ENCODE results near the gene PDE4DIP.
A peak's percentile ranks its signal among the peaks of the same experiment; 100 is the strongest.
"Not testable (repeated sequence)": the region's sequence is repeated elsewhere in the genome, so short reads cannot be mapped to it uniquely, and the experiment has no call there.

Gene PDE4DIP

GRCh38 chr1:148918836-148919447 is 74.7 kb downstream of the PDE4DIP start:
- not testable (repeated sequence) for H3K4me3 ChIP-seq (ENCODE audit: low read depth, low read length)

- not testable (repeated sequence) for H3K4me3 ChIP-seq (ENCODE audit: low read depth, low read length)
These were observed 76.8 kb downstream of the PDE4DIP start for GRCh38 chr1:148921047-148921446.

GRCh38 chr1:148923798-148924197 is 79.6 kb downstream of the PDE4DIP start:
- not testable (repeated sequence) for H3K4me3 ChIP-seq (ENCODE audit: low read depth, low read length)

- H3K4me3 ChIP-seq (ENCODE audit: low read depth, low read length) = not testable (repeated sequence)
These were observed 83.4 kb downstream of the PDE4DIP start for GRCh38 chr1:148927645-148928044.

GRCh38 chr1:148929253-148929652 is 85.0 kb downstream of the PDE4DIP start:
- H3K4me3 ChIP-seq (ENCODE audit: low read depth, low read length) = not testable (repeated sequence)

GRCh38 chr1:148935381-148936002 is 91.3 kb downstream of the PDE4DIP start:
- H3K4me3 ChIP-seq (ENCODE audit: low read depth, low read length) = not testable (repeated sequence)

- H3K4me3 ChIP-seq (ENCODE audit: low read depth, low read length) = not testable (repeated sequence)
These were observed 98.7 kb downstream of the PDE4DIP start for GRCh38 chr1:148942906-148943305.

GRCh38 chr1:148945130-148945529 is 100.9 kb downstream of the PDE4DIP start:
- H3K4me3 ChIP-seq (ENCODE audit: low read depth, low read length) = not testable (repeated sequence)

GRCh38 chr1:148948768-148949167 is 104.5 kb downstream of the PDE4DIP start:
- not testable (repeated sequence) for H3K4me3 ChIP-seq (ENCODE audit: low read depth, low read length)

GRCh38 chr1:148951336-148952227 is 107.4 kb downstream of the PDE4DIP start:
- H3K4me3 ChIP-seq (ENCODE audit: low read depth, low read length) = peak overlapping the region; percentile 45

GRCh38 chr1:148952253-148952937 is 108.2 kb downstream of the PDE4DIP start:
- H3K4me3 ChIP-seq (ENCODE audit: low read depth, low read length) = peak overlapping the region; percentile 45

- peak overlapping the region; percentile 38 for H3K4me3 ChIP-seq (ENCODE audit: low read depth, low read length)
These were observed 108.8 kb downstream of the PDE4DIP start for GRCh38 chr1:148952938-148953616.

GRCh38 chr1:148953730-148954129 is 109.5 kb downstream of the PDE4DIP start:
- H3K4me3 ChIP-seq (ENCODE audit: low read depth, low read length) = peak overlapping the region; percentile 1

GRCh38 chr1:148958343-148958742 is 114.1 kb downstream of the PDE4DIP start:
- not testable (repeated sequence) for H3K4me3 ChIP-seq (ENCODE audit: low read depth, low read length)

GRCh38 chr1:148960212-148961000 is 116.2 kb downstream of the PDE4DIP start:
- not testable (repeated sequence) for H3K4me3 ChIP-seq (ENCODE audit: low read depth, low read length)

- H3K4me3 ChIP-seq (ENCODE audit: low read depth, low read length) = not testable (repeated sequence)
These were observed 118.1 kb downstream of the PDE4DIP start for GRCh38 chr1:148962127-148962857.

GRCh38 chr1:148966084-148966483 is 121.9 kb downstream of the PDE4DIP start:
- H3K4me3 ChIP-seq (ENCODE audit: low read depth, low read length) = not testable (repeated sequence)

GRCh38 chr1:148967580-148967979 is 123.4 kb downstream of the PDE4DIP start:
- not testable (repeated sequence) for H3K4me3 ChIP-seq (ENCODE audit: low read depth, low read length)

GRCh38 chr1:148968682-148969081 is 124.5 kb downstream of the PDE4DIP start:
- not testable (repeated sequence) for H3K4me3 ChIP-seq (ENCODE audit: low read depth, low read length)

Measured in iPS-11a (cell line).